Measurements from ENCODE around the gene RIN1.
"Not testable (repeated sequence)": the region's sequence is repeated elsewhere in the genome, so short reads cannot be mapped to it uniquely, and the experiment has no call there.

RIN1 gene

GRCh38 chr11:66311470-66311964, 24.7 kb downstream of the RIN1 start:
- peak overlapping the region; percentile 68 for H3K27ac ChIP-seq (ENCODE audit: low read depth, low read length)

GRCh38 chr11:66310803-66311440, 25.3 kb downstream of the RIN1 start:
- H3K36me3 ChIP-seq (ENCODE audit: control insufficient read depth, insufficient read depth, low read length); H3K4me1 ChIP-seq (ENCODE audit: control insufficient read depth, low read depth, low read length); H2BK15ac ChIP-seq (replicated peaks; ENCODE audit: low read depth); H2BK5ac ChIP-seq (ENCODE audit: low read length); H3K27me3 ChIP-seq (ENCODE audit: insufficient read depth, low read length, poor library complexity); H3K4me3 ChIP-seq (ENCODE audit: low read length); H2BK120ac ChIP-seq (ENCODE audit: low read depth, low read length); H4K5ac ChIP-seq (ENCODE audit: low read length); H3K79me1 ChIP-seq (ENCODE audit: low read length); H3K23ac ChIP-seq (ENCODE audit: low read length); H3K27ac ChIP-seq (ENCODE audit: low read depth, low read length); H3K4me2 ChIP-seq (ENCODE audit: low read length); H3K79me2 ChIP-seq (ENCODE audit: control insufficient read depth, insufficient read depth, low read length); DNase-seq; H2AK5ac ChIP-seq (ENCODE audit: low read length); H3K18ac ChIP-seq (ENCODE audit: low read length); H3K4ac ChIP-seq (ENCODE audit: low read depth, low read length); H4K8ac ChIP-seq (ENCODE audit: low read depth, low read length): not testable (repeated sequence)
- peak overlapping the region; percentile 34 for H3K9ac ChIP-seq (ENCODE audit: low read length)
- WGBS (ENCODE audit: extremely low coverage, insufficient coverage, low lambda C conversion rate) = no CpG with 5 or more reads among the region's 18 CpGs
- H3K56ac ChIP-seq (ENCODE audit: low read length) = peak overlapping the region; percentile 49

More at GRCh38 chr11:66311470-66311964, 24.7 kb downstream of the RIN1 start:
- H3K36me3 ChIP-seq (ENCODE audit: control insufficient read depth, insufficient read depth, low read length) = no peaks in the 10 kb centered on the region
- H3K4ac ChIP-seq (ENCODE audit: low read depth, low read length) = no peak overlapping the region
- no peak overlapping the region for H2BK15ac ChIP-seq (replicated peaks; ENCODE audit: low read depth)
- no peak overlapping the region for H3K4me3 ChIP-seq (ENCODE audit: low read length)
- H3K4me1 ChIP-seq (ENCODE audit: control insufficient read depth, low read depth, low read length) = peaks cover 8% of the 10 kb centered on the region
- H3K4me2 ChIP-seq (ENCODE audit: low read length) = no peak overlapping the region
- no CpG with 5 or more reads among the region's 26 CpGs for WGBS (ENCODE audit: extremely low coverage, insufficient coverage, low lambda C conversion rate)
- no peak overlapping the region for H3K18ac ChIP-seq (ENCODE audit: low read length)
- peak; percentile 82 for DNase-seq
- peak overlapping the region; percentile 97 for H3K56ac ChIP-seq (ENCODE audit: low read length)
- no peaks in the 10 kb centered on the region for H3K79me1 ChIP-seq (ENCODE audit: low read length)
- no peak overlapping the region for H4K5ac ChIP-seq (ENCODE audit: low read length)
- no peaks in the 10 kb centered on the region for H3K27me3 ChIP-seq (ENCODE audit: insufficient read depth, low read length, poor library complexity)
- H2AK5ac ChIP-seq (ENCODE audit: low read length) = no peak overlapping the region
- H3K23ac ChIP-seq (ENCODE audit: low read length) = no peak overlapping the region
- H2BK120ac ChIP-seq (ENCODE audit: low read depth, low read length) = no peak overlapping the region
- H4K8ac ChIP-seq (ENCODE audit: low read depth, low read length) = no peak overlapping the region
- peak overlapping the region; percentile 82 for H3K9ac ChIP-seq (ENCODE audit: low read length)
- H3K79me2 ChIP-seq (ENCODE audit: control insufficient read depth, insufficient read depth, low read length) = no peaks in the 10 kb centered on the region
- H2BK5ac ChIP-seq (ENCODE audit: low read length) = no peak overlapping the region

GRCh38 chr11:66310324-66310723, 25.9 kb downstream of the RIN1 start:
- H3K56ac ChIP-seq (ENCODE audit: low read length) = no peak overlapping the region
- peaks cover 8% of the 10 kb centered on the region for H3K4me1 ChIP-seq (ENCODE audit: control insufficient read depth, low read depth, low read length)
- no peak overlapping the region for H3K18ac ChIP-seq (ENCODE audit: low read length)
- H2BK5ac ChIP-seq (ENCODE audit: low read length) = no peak overlapping the region
- H3K9ac ChIP-seq (ENCODE audit: low read length) = no peak overlapping the region
- no peak overlapping the region for H3K4me2 ChIP-seq (ENCODE audit: low read length)
- WGBS (ENCODE audit: extremely low coverage, insufficient coverage, low lambda C conversion rate) = no CpG with 5 or more reads among the region's 8 CpGs
- H2AK5ac ChIP-seq (ENCODE audit: low read length) = no peak overlapping the region
- no peak overlapping the region for H3K4me3 ChIP-seq (ENCODE audit: low read length)
- no peak for DNase-seq
- H3K79me1 ChIP-seq (ENCODE audit: low read length) = no peaks in the 10 kb centered on the region
- no peaks in the 10 kb centered on the region for H3K79me2 ChIP-seq (ENCODE audit: control insufficient read depth, insufficient read depth, low read length)
- H2BK15ac ChIP-seq (replicated peaks; ENCODE audit: low read depth) = no peak overlapping the region
- no peak overlapping the region for H3K4ac ChIP-seq (ENCODE audit: low read depth, low read length)
- H3K36me3 ChIP-seq (ENCODE audit: control insufficient read depth, insufficient read depth, low read length) = no peaks in the 10 kb centered on the region
- no peak overlapping the region for H4K5ac ChIP-seq (ENCODE audit: low read length)
- no peak overlapping the region for H3K27ac ChIP-seq (ENCODE audit: low read depth, low read length)
- no peaks in the 10 kb centered on the region for H3K27me3 ChIP-seq (ENCODE audit: insufficient read depth, low read length, poor library complexity)
- no peak overlapping the region for H3K23ac ChIP-seq (ENCODE audit: low read length)
- no peak overlapping the region for H4K8ac ChIP-seq (ENCODE audit: low read depth, low read length)
- no peak overlapping the region for H2BK120ac ChIP-seq (ENCODE audit: low read depth, low read length)

- Histone ChIP-seq H3K4me1 (ENCODE audit: control insufficient read depth, low read depth, low read length) (peaks cover 8% of the 10 kb centered on the region), H2BK5ac (ENCODE audit: low read length) (no peak overlapping the region), H3K23ac (ENCODE audit: low read length) (no peak overlapping the region)
These were observed 26.8 kb downstream of the RIN1 start for GRCh38 chr11:66309475-66309874.

GRCh38 chr11:66302656-66303055, 33.6 kb downstream of the RIN1 start:
- no peak overlapping the region for H3K23ac ChIP-seq (ENCODE audit: low read length)
- H2BK120ac ChIP-seq (ENCODE audit: low read depth, low read length) = no peak overlapping the region
- no peak overlapping the region for H2BK15ac ChIP-seq (replicated peaks; ENCODE audit: low read depth)
- H3K18ac ChIP-seq (ENCODE audit: low read length) = no peak overlapping the region
- H3K27me3 ChIP-seq (ENCODE audit: insufficient read depth, low read length, poor library complexity) = no peaks in the 10 kb centered on the region
- no peaks in the 10 kb centered on the region for H3K4me1 ChIP-seq (ENCODE audit: control insufficient read depth, low read depth, low read length)
- no peaks in the 10 kb centered on the region for H3K79me2 ChIP-seq (ENCODE audit: control insufficient read depth, insufficient read depth, low read length)
- H3K27ac ChIP-seq (ENCODE audit: low read depth, low read length) = no peak overlapping the region
- WGBS (ENCODE audit: extremely low coverage, insufficient coverage, low lambda C conversion rate) = no CpG with 5 or more reads among the region's 12 CpGs
- H2BK5ac ChIP-seq (ENCODE audit: low read length) = no peak overlapping the region
- H2AK5ac ChIP-seq (ENCODE audit: low read length) = no peak overlapping the region
- no peak overlapping the region for H3K9ac ChIP-seq (ENCODE audit: low read length)
- no peak overlapping the region for H3K4ac ChIP-seq (ENCODE audit: low read depth, low read length)
- DNase-seq = no peak
- no peak overlapping the region for H4K8ac ChIP-seq (ENCODE audit: low read depth, low read length)
- no peak overlapping the region for H4K5ac ChIP-seq (ENCODE audit: low read length)
- no peaks in the 10 kb centered on the region for H3K79me1 ChIP-seq (ENCODE audit: low read length)
- H3K4me2 ChIP-seq (ENCODE audit: low read length) = no peak overlapping the region
- no peak overlapping the region for H3K4me3 ChIP-seq (ENCODE audit: low read length)
- no peaks in the 10 kb centered on the region for H3K36me3 ChIP-seq (ENCODE audit: control insufficient read depth, insufficient read depth, low read length)
- no peak overlapping the region for H3K56ac ChIP-seq (ENCODE audit: low read length)

More at GRCh38 chr11:66309475-66309874, 26.8 kb downstream of the RIN1 start:
- no peak overlapping the region for H2BK15ac ChIP-seq (replicated peaks; ENCODE audit: low read depth)
- no CpG with 5 or more reads among the region's 3 CpGs for WGBS (ENCODE audit: extremely low coverage, insufficient coverage, low lambda C conversion rate)
- no peak overlapping the region for H2BK120ac ChIP-seq (ENCODE audit: low read depth, low read length)
- H3K4ac ChIP-seq (ENCODE audit: low read depth, low read length) = no peak overlapping the region
- no peaks in the 10 kb centered on the region for H3K36me3 ChIP-seq (ENCODE audit: control insufficient read depth, insufficient read depth, low read length)
- no peak overlapping the region for H3K4me3 ChIP-seq (ENCODE audit: low read length)
- no peak overlapping the region for H3K27ac ChIP-seq (ENCODE audit: low read depth, low read length)
- no peak overlapping the region for H3K18ac ChIP-seq (ENCODE audit: low read length)
- no peak overlapping the region for H3K56ac ChIP-seq (ENCODE audit: low read length)
- no peaks in the 10 kb centered on the region for H3K79me1 ChIP-seq (ENCODE audit: low read length)
- H4K8ac ChIP-seq (ENCODE audit: low read depth, low read length) = no peak overlapping the region
- no peak for DNase-seq
- H4K5ac ChIP-seq (ENCODE audit: low read length) = no peak overlapping the region
- no peak overlapping the region for H3K9ac ChIP-seq (ENCODE audit: low read length)
- no peaks in the 10 kb centered on the region for H3K79me2 ChIP-seq (ENCODE audit: control insufficient read depth, insufficient read depth, low read length)
- H3K4me2 ChIP-seq (ENCODE audit: low read length) = no peak overlapping the region
- no peak overlapping the region for H2AK5ac ChIP-seq (ENCODE audit: low read length)
- no peaks in the 10 kb centered on the region for H3K27me3 ChIP-seq (ENCODE audit: insufficient read depth, low read length, poor library complexity)

- WGBS (ENCODE audit: extremely low coverage, insufficient coverage, low lambda C conversion rate) = no CpG with 5 or more reads among the region's 3 CpGs
- H3K79me2 ChIP-seq (ENCODE audit: control insufficient read depth, insufficient read depth, low read length) = no peaks in the 10 kb centered on the region
These were observed 37.0 kb downstream of the RIN1 start for GRCh38 chr11:66299186-66299585.

More at GRCh38 chr11:66299186-66299585, 37.0 kb downstream of the RIN1 start:
- no peaks in the 10 kb centered on the region for H3K27me3 ChIP-seq (ENCODE audit: insufficient read depth, low read length, poor library complexity)
- peaks cover 4% of the 10 kb centered on the region for H3K4me1 ChIP-seq (ENCODE audit: control insufficient read depth, low read depth, low read length)
- H3K4ac ChIP-seq (ENCODE audit: low read depth, low read length) = no peak overlapping the region
- no peaks in the 10 kb centered on the region for H3K36me3 ChIP-seq (ENCODE audit: control insufficient read depth, insufficient read depth, low read length)
- H2BK15ac ChIP-seq (replicated peaks; ENCODE audit: low read depth) = no peak overlapping the region
- DNase-seq = no peak
- H3K27ac ChIP-seq (ENCODE audit: low read depth, low read length) = no peak overlapping the region
- no peak overlapping the region for H3K56ac ChIP-seq (ENCODE audit: low read length)
- no peak overlapping the region for H3K9ac ChIP-seq (ENCODE audit: low read length)
- no peak overlapping the region for H4K5ac ChIP-seq (ENCODE audit: low read length)
- H4K8ac ChIP-seq (ENCODE audit: low read depth, low read length) = no peak overlapping the region
- no peak overlapping the region for H2BK120ac ChIP-seq (ENCODE audit: low read depth, low read length)
- H2BK5ac ChIP-seq (ENCODE audit: low read length) = no peak overlapping the region
- H3K18ac ChIP-seq (ENCODE audit: low read length) = no peak overlapping the region
- no peaks in the 10 kb centered on the region for H3K79me1 ChIP-seq (ENCODE audit: low read length)
- no peak overlapping the region for H2AK5ac ChIP-seq (ENCODE audit: low read length)
- H3K4me2 ChIP-seq (ENCODE audit: low read length) = no peak overlapping the region
- no peak overlapping the region for H3K23ac ChIP-seq (ENCODE audit: low read length)
- no peak overlapping the region for H3K4me3 ChIP-seq (ENCODE audit: low read length)
